Measurements from ENCODE around the gene IL34. TPM values are rescaled to one million over a fixed set of nuclear protein-coding genes. Genes with fewer than 3 reads are reported as not detected.

The IL34 gene
- total RNA-seq, 1 donor = 1.7 TPM

GRCh38 chr16:70700101-70701020 lies 54.0 kb downstream of the IL34 start:
- DNase-seq (ENCODE audit: low read depth) = no peak
- H3K4me3 ChIP-seq (ENCODE audit: low read depth, low read length) = no peak overlapping the region
- no peak for TF ChIP-seq CTCF (IDR thresholded peaks at IDR 0.05; ENCODE audit: insufficient read depth, low read depth, low read length)

- H3K4me3 ChIP-seq (ENCODE audit: low read depth, low read length) = no peak overlapping the region
- no peak for DNase-seq (ENCODE audit: low read depth)
- no peak for TF ChIP-seq CTCF (IDR thresholded peaks at IDR 0.05; ENCODE audit: insufficient read depth, low read depth, low read length)
Measured at GRCh38 chr16:70701036-70701435, 54.7 kb downstream of the IL34 start.

GRCh38 chr16:70701596-70701995 lies 55.2 kb downstream of the IL34 start:
- H3K4me3 ChIP-seq (ENCODE audit: low read depth, low read length) = no peak overlapping the region
- TF ChIP-seq CTCF (IDR thresholded peaks at IDR 0.05; ENCODE audit: insufficient read depth, low read depth, low read length) = no peak
- DNase-seq (ENCODE audit: low read depth) = no peak

GRCh38 chr16:70701998-70702397 lies 55.6 kb downstream of the IL34 start:
- DNase-seq (ENCODE audit: low read depth) = no peak
- no peak for TF ChIP-seq CTCF (IDR thresholded peaks at IDR 0.05; ENCODE audit: insufficient read depth, low read depth, low read length)

GRCh38 chr16:70702624-70703023 lies 56.3 kb downstream of the IL34 start:
- no peak for DNase-seq (ENCODE audit: low read depth)
- H3K4me3 ChIP-seq (ENCODE audit: low read depth, low read length) = no peak overlapping the region
- no peak for TF ChIP-seq CTCF (IDR thresholded peaks at IDR 0.05; ENCODE audit: insufficient read depth, low read depth, low read length)

More at GRCh38 chr16:70701998-70702397, 55.6 kb downstream of the IL34 start:
- H3K4me3 ChIP-seq (ENCODE audit: low read depth, low read length) = no peak overlapping the region

GRCh38 chr16:70703041-70703834 lies 56.9 kb downstream of the IL34 start:
- H3K4me3 ChIP-seq (ENCODE audit: low read depth, low read length) = no peak overlapping the region
- DNase-seq (ENCODE audit: low read depth) = peak; percentile 86
- peak; percentile 43 for TF ChIP-seq CTCF (IDR thresholded peaks at IDR 0.05; ENCODE audit: insufficient read depth, low read depth, low read length)

Measured in fibroblast of villous mesenchyme (primary cell).